ENCODE data around the gene PSD2. TPM values are rescaled to one million over a fixed set of nuclear protein-coding genes. Genes with fewer than 3 reads are reported as not detected.

The PSD2 gene
- polyA plus RNA-seq, 3 donors = not detected

DNA sequence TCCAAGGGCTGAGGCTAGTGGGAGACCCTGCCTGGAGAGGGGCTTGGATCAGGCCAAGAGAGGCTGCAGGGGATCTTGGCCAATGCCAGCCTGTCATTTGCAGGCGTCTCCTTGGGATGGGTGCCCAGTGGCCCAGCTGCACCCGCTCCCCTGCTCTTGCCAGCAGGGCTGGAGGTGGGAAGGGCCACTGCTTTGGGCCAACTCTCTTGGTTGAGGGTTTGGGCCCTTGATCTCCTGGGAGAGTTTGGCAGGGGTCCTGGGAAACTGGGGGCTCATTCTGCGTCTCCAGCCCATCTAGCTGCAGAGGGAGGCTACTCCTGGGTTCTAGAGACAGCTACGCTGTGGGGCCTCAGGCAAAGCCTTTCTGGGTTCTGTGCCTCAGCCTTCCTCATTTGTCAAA lies 10.5 kb downstream of the PSD2 start:
- Mint-ChIP-seq H3K36me3 (no peaks in the 10 kb centered on the region), H3K27me3 (ENCODE audit: low read depth in 3 of 3) (peaks cover 12 to 23% (median 19%) of the 10 kb centered on the region in 3 donors), H3K4me3 (no peak overlapping the region), H3K27ac (no peak overlapping the region), H3K4me1 (no peaks in the 10 kb centered on the region), H3K9me3 (no peaks in the 10 kb centered on the region)
- Histone ChIP-seq H3K27me3 (ENCODE audit: control insufficient read depth in 2 of 2, insufficient read depth in 2 of 2, low read length in 2 of 2) (no peaks in the 10 kb centered on the region), H3K79me2 (ENCODE audit: insufficient read depth, low read length) (no peaks in the 10 kb centered on the region), H3K4me1 (ENCODE audit: control insufficient read depth in 1 of 2, insufficient read depth in 2 of 2, low read length in 2 of 2) (no peaks in the 10 kb centered on the region), H3K9ac (ENCODE audit: insufficient read depth, low read length, poor library complexity, severe bottlenecking) (no peak overlapping the region), H3K9me3 (replicated peaks in 1 of 2; ENCODE audit: control insufficient read depth in 1 of 2, insufficient read depth in 1 of 2, low read length in 2 of 2) (no peaks in the 10 kb centered on the region), H3K4me2 (replicated peaks; ENCODE audit: extremely low read depth, low read length, poor library complexity, severe bottlenecking) (no peak overlapping the region), H3K4me3 (replicated peaks in 1 of 3; ENCODE audit: low read depth in 2 of 3, low read length in 3 of 3) (no peak overlapping the region), H2AFZ (ENCODE audit: insufficient read depth, low read depth, low read length, poor library complexity, severe bottlenecking) (no peak overlapping the region), H3K36me3 (replicated peaks in 1 of 2; ENCODE audit: control insufficient read depth in 1 of 2, insufficient read depth in 2 of 2, low read length in 2 of 2) (no peaks in the 10 kb centered on the region), H3K27ac (ENCODE audit: low read depth in 1 of 2, low read length in 2 of 2) (no peak overlapping the region), H4K20me1 (ENCODE audit: insufficient read depth, low read length) (no peaks in the 10 kb centered on the region)
- DNase-seq = no peak
- TF ChIP-seq, protein P1, sequence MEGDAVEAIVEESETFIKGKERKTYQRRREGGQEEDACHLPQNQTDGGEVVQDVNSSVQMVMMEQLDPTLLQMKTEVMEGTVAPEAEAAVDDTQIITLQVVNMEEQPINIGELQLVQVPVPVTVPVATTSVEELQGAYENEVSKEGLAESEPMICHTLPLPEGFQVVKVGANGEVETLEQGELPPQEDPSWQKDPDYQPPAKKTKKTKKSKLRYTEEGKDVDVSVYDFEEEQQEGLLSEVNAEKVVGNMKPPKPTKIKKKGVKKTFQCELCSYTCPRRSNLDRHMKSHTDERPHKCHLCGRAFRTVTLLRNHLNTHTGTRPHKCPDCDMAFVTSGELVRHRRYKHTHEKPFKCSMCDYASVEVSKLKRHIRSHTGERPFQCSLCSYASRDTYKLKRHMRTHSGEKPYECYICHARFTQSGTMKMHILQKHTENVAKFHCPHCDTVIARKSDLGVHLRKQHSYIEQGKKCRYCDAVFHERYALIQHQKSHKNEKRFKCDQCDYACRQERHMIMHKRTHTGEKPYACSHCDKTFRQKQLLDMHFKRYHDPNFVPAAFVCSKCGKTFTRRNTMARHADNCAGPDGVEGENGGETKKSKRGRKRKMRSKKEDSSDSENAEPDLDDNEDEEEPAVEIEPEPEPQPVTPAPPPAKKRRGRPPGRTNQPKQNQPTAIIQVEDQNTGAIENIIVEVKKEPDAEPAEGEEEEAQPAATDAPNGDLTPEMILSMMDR (IDR thresholded peaks at IDR 0.05) = no peak
- 90% methylated on average over 2 of the region's 4 CpGs for WGBS (ENCODE audit: insufficient coverage)
- intact Hi-C loops (cut with micrococcal nuclease) = no loop called here

DNA sequence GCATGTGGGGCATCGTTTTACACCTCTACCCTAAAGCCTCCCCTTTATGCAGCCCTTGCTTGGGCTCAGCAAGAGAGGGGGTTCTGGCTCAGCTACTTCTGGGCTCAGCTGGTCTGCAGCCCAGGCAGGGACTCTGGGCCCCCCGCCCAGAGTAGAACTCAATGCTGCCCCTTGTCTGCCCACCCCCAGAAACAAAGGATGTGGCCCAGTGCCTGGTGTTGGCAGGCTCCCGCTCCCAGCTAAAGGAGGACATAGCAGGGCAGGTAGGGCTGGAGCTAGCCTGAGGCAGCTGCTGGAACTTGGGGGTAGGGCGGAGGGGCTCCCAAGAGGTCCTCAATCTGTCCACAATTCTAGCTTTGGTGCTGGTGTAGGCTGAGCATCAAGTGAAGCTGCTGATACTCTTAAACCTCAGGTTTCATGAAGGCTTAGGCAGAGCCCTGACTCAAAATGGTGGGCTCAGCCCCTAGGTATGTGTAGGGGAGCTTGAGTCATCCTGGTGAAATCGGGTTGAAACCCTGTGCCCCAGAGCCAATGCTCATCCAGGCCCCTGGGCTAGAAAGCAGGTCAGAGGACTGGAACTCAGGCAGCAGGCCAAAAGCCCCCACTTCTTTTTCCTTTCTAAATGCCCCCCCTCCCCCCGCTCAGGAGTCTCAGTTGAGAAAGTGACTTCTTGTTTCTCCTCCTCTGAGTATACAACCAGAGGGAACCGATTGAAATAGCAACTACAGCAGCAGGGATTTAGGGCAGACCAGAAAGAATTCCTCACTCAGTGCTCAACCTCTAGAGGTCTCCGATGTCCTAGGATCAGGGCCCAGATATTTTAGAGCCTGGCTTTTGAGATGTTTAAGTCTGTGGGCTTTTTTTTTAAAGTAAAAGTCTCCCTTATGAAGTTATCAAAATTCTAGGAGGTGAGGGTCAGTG lies 11.4 kb downstream of the PSD2 start:
- intact Hi-C loops (cut with micrococcal nuclease) = no loop called here
- WGBS (ENCODE audit: insufficient coverage) = 71% methylated on average over 4 of the region's 8 CpGs
- H3K9ac ChIP-seq (ENCODE audit: insufficient read depth, low read length, poor library complexity, severe bottlenecking) = no peak overlapping the region
- H3K4me1 ChIP-seq (ENCODE audit: control insufficient read depth in 1 of 2, insufficient read depth in 2 of 2, low read length in 2 of 2) = no peaks in the 10 kb centered on the region
- Mint-ChIP-seq H3K36me3 (no peaks in the 10 kb centered on the region), H3K4me3 (no peak overlapping the region), H3K27me3 (ENCODE audit: low read depth in 3 of 3) (peaks cover 7 to 19% (median 15%) of the 10 kb centered on the region in 3 donors), H3K9me3 (no peaks in the 10 kb centered on the region), H3K4me1 (no peaks in the 10 kb centered on the region), H3K27ac (no peak overlapping the region)
- H3K36me3 ChIP-seq (replicated peaks in 1 of 2; ENCODE audit: control insufficient read depth in 1 of 2, insufficient read depth in 2 of 2, low read length in 2 of 2) = no peaks in the 10 kb centered on the region
- H3K79me2 ChIP-seq (ENCODE audit: insufficient read depth, low read length) = no peaks in the 10 kb centered on the region
- H3K4me2 ChIP-seq (replicated peaks; ENCODE audit: extremely low read depth, low read length, poor library complexity, severe bottlenecking) = no peak overlapping the region
- TF ChIP-seq, protein P1 (IDR thresholded peaks at IDR 0.05) = no peak
- no peak for DNase-seq
- H3K27me3 ChIP-seq (ENCODE audit: control insufficient read depth in 2 of 2, insufficient read depth in 2 of 2, low read length in 2 of 2) = no peaks in the 10 kb centered on the region
- no peaks in the 10 kb centered on the region for H4K20me1 ChIP-seq (ENCODE audit: insufficient read depth, low read length)
- no peak overlapping the region for H3K27ac ChIP-seq (ENCODE audit: low read depth in 1 of 2, low read length in 2 of 2)
- H3K9me3 ChIP-seq (replicated peaks in 1 of 2; ENCODE audit: control insufficient read depth in 1 of 2, insufficient read depth in 1 of 2, low read length in 2 of 2) = no peaks in the 10 kb centered on the region
- no peak overlapping the region for H3K4me3 ChIP-seq (replicated peaks in 1 of 3; ENCODE audit: low read depth in 2 of 3, low read length in 3 of 3)
- H2AFZ ChIP-seq (ENCODE audit: insufficient read depth, low read depth, low read length, poor library complexity, severe bottlenecking) = no peak overlapping the region
